Smooth muscle cell (in vitro differentiated cells): ENCODE measurements around the gene NPAS2. TPM values are rescaled to one million over a fixed set of nuclear protein-coding genes. Genes with fewer than 3 reads are reported as not detected.

Experiments used
- DNase-seq: peaks from one replicate; lab custom pipeline; 2025; ENCODE audit not compliant: unreplicated experiment; lab: John Stamatoyannopoulos, UW
- H2AFZ ChIP-seq: fragments of 200-600 bp; sonication (generic); 2 replicates; pipeline ENCODE4 v1.6.0; 2016; ENCODE audit warnings: antibody characterized with exemption, low read depth, mild to moderate bottlenecking
- H3F3A ChIP-seq: fragments of 200-600 bp; sonication (generic); 2 replicates; pipeline ENCODE4 v1.6.0; 2017; ENCODE audit warnings: antibody characterized with exemption, low read depth
- H3K27ac ChIP-seq: fragments of 200-600 bp; sonication (generic); 2 replicates; pipeline ENCODE4 v1.5.1; 2016; ENCODE audit warnings: low read depth, mild to moderate bottlenecking
- H3K27me3 ChIP-seq: fragments of 200-600 bp; sonication (generic); 2 replicates; pipeline ENCODE4 v1.6.1; 2016; ENCODE audit warnings: low read depth, mild to moderate bottlenecking
- H3K36me3 ChIP-seq: fragments of 200-600 bp; sonication (generic); 2 replicates; pipeline ENCODE4 v1.5.1; 2016; ENCODE audit warnings: low read depth
- H3K4me1 ChIP-seq: fragments of 200-600 bp; sonication (generic); 2 replicates; pipeline ENCODE4 v1.5.1; 2016; ENCODE audit warnings: low read depth
- H3K4me2 ChIP-seq: fragments of 200-600 bp; sonication (generic); 2 replicates; pipeline ENCODE4 v1.6.0; 2016; ENCODE audit warnings: mild to moderate bottlenecking
- H3K4me3 ChIP-seq: fragments of 200-600 bp; sonication (generic); 2 replicates; pipeline ENCODE4 v1.5.1; 2016; ENCODE audit warnings: mild to moderate bottlenecking
- H3K79me2 ChIP-seq: fragments of 200-600 bp; sonication (generic); 2 replicates; pipeline ENCODE4 v1.6.0; 2016; ENCODE audit warnings: low read depth, mild to moderate bottlenecking
- H3K9ac ChIP-seq: fragments of 200-600 bp; sonication (generic); 2 replicates; pipeline ENCODE4 v1.6.0; 2016; ENCODE audit warnings: low read depth
- H3K9me3 ChIP-seq: fragments of 200-600 bp; sonication (generic); replicated peaks from 2 replicates; pipeline ENCODE4 v1.5.1; 2016; ENCODE audit warnings: low read depth
- H4K20me1 ChIP-seq: fragments of 200-600 bp; sonication (generic); 2 replicates; pipeline ENCODE4 v1.6.0; 2016; ENCODE audit warnings: low read depth
- CTCF ChIP-seq: fragments of 200-600 bp; sonication (generic); IDR thresholded peaks from 2 replicates; pipeline ENCODE4 v1.5.1; 2017; ENCODE audit warnings: borderline replicate concordance, mild to moderate bottlenecking, antibody characterized with exemption; ENCODE audit not compliant: insufficient read depth, poor library complexity, severe bottlenecking
- WGBS: methylation state at CpG from one replicate; pipeline ENCODE4 v1.1.7; 2016; ENCODE audit warnings: low lambda C conversion rate; 5-methylcytosine and 5-hydroxymethylcytosine counted together
- polyA plus RNA-seq: library from polyadenylated mRNA; unstranded; fragments of >200 nt; fragmentation: Nextera tagmentation; extraction: Ambion mirVana; gene quantifications from 2 replicates; pipeline ENCODE4 v1.2.1, GENCODE V29; 2016
- total RNA-seq: library from RNA; depleted of rRNA; stranded (reverse); fragments of >200 nt; gene quantifications from 2 replicates; pipeline ENCODE4 v1.2.3, GENCODE V29; 2014

NPAS2 gene
- total and polyA plus RNA-seq, 2 experiments from 2014 or later, result 20.2 to 20.7 TPM

GRCh38 chr2:100840519-100840918 lies 20.6 kb downstream of the NPAS2 start:
- Histone ChIP-seq H3K4me3 (no peak overlapping the region), H3K4me2 (no peak overlapping the region), H3K27me3 (no peaks in the 10 kb centered on the region), H2AFZ (no peak overlapping the region), H3K79me2 (peaks cover 73% of the 10 kb centered on the region), H3K4me1 (no peaks in the 10 kb centered on the region), H4K20me1 (peaks cover 91% of the 10 kb centered on the region), H3K27ac (no peak overlapping the region), H3F3A (no peaks in the 10 kb centered on the region), H3K36me3 (no peaks in the 10 kb centered on the region), H3K9me3 (no peaks in the 10 kb centered on the region), H3K9ac (no peak overlapping the region)
- no peak for DNase-seq
- 96% methylated on average over 7 of the region's 7 CpGs for WGBS
- no peak for TF ChIP-seq CTCF

GRCh38 chr2:100842241-100842922 lies 22.4 kb downstream of the NPAS2 start:
- 72% methylated on average over 9 of the region's 9 CpGs for WGBS
- Histone ChIP-seq H2AFZ (no peak overlapping the region), H3K9ac (no peak overlapping the region), H3K4me1 (no peaks in the 10 kb centered on the region), H3K4me2 (no peak overlapping the region), H3F3A (no peaks in the 10 kb centered on the region), H3K27me3 (no peaks in the 10 kb centered on the region), H3K9me3 (no peaks in the 10 kb centered on the region), H3K79me2 (peaks cover 80% of the 10 kb centered on the region), H3K4me3 (no peak overlapping the region), H4K20me1 (peaks cover 92% of the 10 kb centered on the region), H3K27ac (no peak overlapping the region), H3K36me3 (no peaks in the 10 kb centered on the region)
- TF ChIP-seq CTCF, result no peak
- no peak for DNase-seq

GRCh38 chr2:100844514-100844913 lies 24.6 kb downstream of the NPAS2 start:
- TF ChIP-seq CTCF, result no peak
- 82% methylated on average over 7 of the region's 7 CpGs for WGBS
- DNase-seq, result no peak

More at GRCh38 chr2:100844514-100844913, 24.6 kb downstream of the NPAS2 start:
- Histone ChIP-seq H3K79me2 (peaks cover 70% of the 10 kb centered on the region), H3K36me3 (no peaks in the 10 kb centered on the region), H3K4me3 (no peak overlapping the region), H3K9me3 (no peaks in the 10 kb centered on the region), H2AFZ (no peak overlapping the region), H3K27me3 (no peaks in the 10 kb centered on the region), H3K4me1 (no peaks in the 10 kb centered on the region), H3K9ac (no peak overlapping the region), H3F3A (no peaks in the 10 kb centered on the region), H3K27ac (no peak overlapping the region), H4K20me1 (peaks cover 80% of the 10 kb centered on the region), H3K4me2 (no peak overlapping the region)
